ENCODE results near the gene MICAL2.

- no peak for TF ChIP-seq ZHX1 (CRISPR knock-in tag; IDR thresholded peaks at IDR 0.05; ENCODE audit: low read depth)
- TF ChIP-seq JUNB (CRISPR knock-in tag; IDR thresholded peaks at IDR 0.05; ENCODE audit: borderline replicate concordance) = no peak
- no peak for TF ChIP-seq FOXP4 (CRISPR knock-in tag; IDR thresholded peaks at IDR 0.05)
- TF ChIP-seq ZNF747 (CRISPR knock-in tag; IDR thresholded peaks at IDR 0.05; ENCODE audit: borderline replicate concordance) = no peak
- no peak for TF ChIP-seq ZSCAN30 (CRISPR knock-in tag; IDR thresholded peaks at IDR 0.05)
- TF ChIP-seq CTCF (CRISPR knock-in tag; IDR thresholded peaks at IDR 0.05) = no peak
- TF ChIP-seq SP1 (IDR thresholded peaks at IDR 0.05) = no peak
- TF ChIP-seq SP1 (CRISPR knock-in tag; IDR thresholded peaks at IDR 0.05) = no peak
- no peak for TF ChIP-seq MZF1 (CRISPR knock-in tag; IDR thresholded peaks at IDR 0.05; ENCODE audit: borderline replicate concordance)
- no peak for TF ChIP-seq CREB1 (IDR thresholded peaks at IDR 0.05)
- TF ChIP-seq CREB1 (CRISPR knock-in tag; IDR thresholded peaks at IDR 0.05) = no peak
- TF ChIP-seq MBD4 (IDR thresholded peaks at IDR 0.05; ENCODE audit: borderline replicate concordance, low read length) = no peak
- TF ChIP-seq SOX13 (IDR thresholded peaks at IDR 0.05) = no peak
- no peak for TF ChIP-seq SOX13 (CRISPR knock-in tag; conservative IDR thresholded peaks at IDR 0.05 in 1 of 2, IDR thresholded peaks at IDR 0.05 in 1 of 2)
Measured at GRCh38 chr11:12111549-12112520, 1.4 kb downstream of the MICAL2 start.
